GM10248 (cell line): ENCODE data around the gene TBX1.

Experiments used
- CTCF ChIA-PET: fragments of 300-600 bp; sonication (Branson Sonifier 250); formaldehyde crosslinking; extraction: SDS; loops from one replicate; lab custom pipeline; 2021; ENCODE audit warnings: antibody characterized with exemption; lab: Yijun Ruan, JAX
- POLR2A ChIA-PET: fragments of 350-650 bp; sonication (Branson Sonifier 250); formaldehyde crosslinking; extraction: SDS; loops from one replicate; lab custom pipeline; 2020; ENCODE audit warnings: antibody characterized with exemption; lab: Yijun Ruan, JAX
- DNase-seq: peaks from one replicate; pipeline ENCODE4 v3.0.0; 2012; ENCODE audit errors: extremely low spot score
- TF ChIP-seq, protein P1 (sequence below): IDR thresholded peaks from 2 replicates; pipeline ENCODE4 v1.5.1; 2012; ENCODE audit warnings: mild to moderate bottlenecking, low read depth; ENCODE audit errors: extremely low read depth, missing control alignments, control extremely low read depth

Gene TBX1

DNA sequence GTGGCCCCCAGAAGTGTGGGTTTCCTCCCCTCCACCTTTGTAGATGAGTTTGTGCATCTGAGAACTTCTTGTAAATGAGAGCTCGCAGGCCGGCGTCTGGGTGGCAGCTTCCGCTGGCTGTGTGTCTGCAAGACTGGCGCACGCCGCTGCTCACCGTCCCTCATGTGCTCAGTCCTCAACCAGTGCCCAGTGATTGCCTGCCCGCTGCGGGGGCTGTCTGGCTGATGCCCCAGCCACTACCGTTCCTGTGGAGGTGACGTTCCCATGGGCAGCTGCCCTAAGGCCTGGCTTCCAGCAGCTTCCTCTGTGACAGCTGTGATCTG, 8.8 kb downstream of the TBX1 start:
- TF ChIP-seq, protein P1, sequence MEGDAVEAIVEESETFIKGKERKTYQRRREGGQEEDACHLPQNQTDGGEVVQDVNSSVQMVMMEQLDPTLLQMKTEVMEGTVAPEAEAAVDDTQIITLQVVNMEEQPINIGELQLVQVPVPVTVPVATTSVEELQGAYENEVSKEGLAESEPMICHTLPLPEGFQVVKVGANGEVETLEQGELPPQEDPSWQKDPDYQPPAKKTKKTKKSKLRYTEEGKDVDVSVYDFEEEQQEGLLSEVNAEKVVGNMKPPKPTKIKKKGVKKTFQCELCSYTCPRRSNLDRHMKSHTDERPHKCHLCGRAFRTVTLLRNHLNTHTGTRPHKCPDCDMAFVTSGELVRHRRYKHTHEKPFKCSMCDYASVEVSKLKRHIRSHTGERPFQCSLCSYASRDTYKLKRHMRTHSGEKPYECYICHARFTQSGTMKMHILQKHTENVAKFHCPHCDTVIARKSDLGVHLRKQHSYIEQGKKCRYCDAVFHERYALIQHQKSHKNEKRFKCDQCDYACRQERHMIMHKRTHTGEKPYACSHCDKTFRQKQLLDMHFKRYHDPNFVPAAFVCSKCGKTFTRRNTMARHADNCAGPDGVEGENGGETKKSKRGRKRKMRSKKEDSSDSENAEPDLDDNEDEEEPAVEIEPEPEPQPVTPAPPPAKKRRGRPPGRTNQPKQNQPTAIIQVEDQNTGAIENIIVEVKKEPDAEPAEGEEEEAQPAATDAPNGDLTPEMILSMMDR = no peak
- no peak for DNase-seq
- CTCF ChIA-PET = interaction anchor here (0.7 to 2.5 kb wide), 3 partner anchors 13 to 141 kb away, joined by 3 to 12 read pairs (median 7); no protein-coding TSS in a partner anchor
- POLR2A ChIA-PET = no interaction called here

DNA sequence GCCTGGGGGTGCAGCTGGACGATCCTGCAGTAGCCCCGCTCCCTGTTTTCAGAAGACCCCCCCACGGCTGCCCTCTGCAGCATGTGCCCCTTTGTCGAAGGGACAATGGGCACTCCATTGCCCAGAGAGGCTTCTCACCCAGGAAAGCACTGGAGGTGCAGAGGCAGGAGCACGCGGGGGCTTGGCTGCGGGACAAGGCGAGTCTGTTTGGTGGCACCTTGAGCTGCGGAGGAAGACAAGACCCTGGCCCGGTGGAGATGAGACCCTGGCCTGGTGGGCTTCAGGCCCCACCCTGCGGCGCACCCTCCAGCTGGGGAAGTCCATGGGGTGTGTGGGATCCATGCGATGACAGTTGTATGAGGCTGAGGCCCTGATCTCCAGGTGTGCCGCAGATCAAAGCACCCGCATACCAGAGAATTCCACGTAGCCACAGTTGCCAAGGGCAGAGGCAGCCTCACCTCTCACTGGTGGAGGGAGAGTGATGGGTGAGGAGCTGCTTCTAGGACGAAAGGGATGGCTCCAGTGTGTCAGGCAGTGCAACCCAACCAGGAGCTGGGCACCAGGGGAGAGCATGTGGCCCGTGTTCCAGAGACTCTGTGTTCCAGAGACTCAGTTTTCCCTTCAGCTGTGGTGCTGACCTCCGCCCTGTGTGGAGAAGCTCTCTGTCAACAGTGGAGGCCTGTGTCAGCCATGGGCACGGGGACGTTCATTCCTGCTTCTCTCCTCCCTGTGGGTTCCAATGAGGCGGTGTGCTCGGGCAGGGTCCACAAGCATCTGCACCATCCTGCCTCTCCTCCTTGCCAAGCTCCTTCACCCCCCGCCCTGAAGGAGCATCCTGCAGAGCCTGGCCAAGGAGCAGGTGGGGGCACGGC, 10.0 kb downstream of the TBX1 start:
- CTCF ChIA-PET = interaction anchor here (1.9 to 2.5 kb wide), 3 partner anchors 9 to 40 kb away, joined by 6 to 12 read pairs (median 7); no protein-coding TSS in a partner anchor
- no peak for DNase-seq
- POLR2A ChIA-PET = no interaction called here
- TF ChIP-seq, protein P1 = no peak

DNA sequence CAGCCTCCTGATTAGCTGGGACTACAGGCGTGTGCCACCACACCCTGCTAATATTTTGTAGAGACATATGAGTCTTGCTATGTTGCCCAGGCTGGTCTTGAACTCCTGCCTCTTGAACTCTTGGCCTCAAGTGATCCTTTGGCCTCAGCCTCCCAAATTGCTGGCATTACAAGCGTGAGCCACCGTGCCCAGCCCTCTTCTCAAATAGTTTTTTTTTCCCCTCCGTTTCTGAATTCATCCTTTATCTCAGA, 11.8 kb downstream of the TBX1 start:
- CTCF ChIA-PET = interaction anchor here (1.8 to 2.8 kb wide), 3 partner anchors 8 to 138 kb away, joined by 4 to 10 read pairs (median 7); no protein-coding TSS in a partner anchor
- TF ChIP-seq, protein P1 = no peak
- POLR2A ChIA-PET = no interaction called here
- DNase-seq = no peak

DNA sequence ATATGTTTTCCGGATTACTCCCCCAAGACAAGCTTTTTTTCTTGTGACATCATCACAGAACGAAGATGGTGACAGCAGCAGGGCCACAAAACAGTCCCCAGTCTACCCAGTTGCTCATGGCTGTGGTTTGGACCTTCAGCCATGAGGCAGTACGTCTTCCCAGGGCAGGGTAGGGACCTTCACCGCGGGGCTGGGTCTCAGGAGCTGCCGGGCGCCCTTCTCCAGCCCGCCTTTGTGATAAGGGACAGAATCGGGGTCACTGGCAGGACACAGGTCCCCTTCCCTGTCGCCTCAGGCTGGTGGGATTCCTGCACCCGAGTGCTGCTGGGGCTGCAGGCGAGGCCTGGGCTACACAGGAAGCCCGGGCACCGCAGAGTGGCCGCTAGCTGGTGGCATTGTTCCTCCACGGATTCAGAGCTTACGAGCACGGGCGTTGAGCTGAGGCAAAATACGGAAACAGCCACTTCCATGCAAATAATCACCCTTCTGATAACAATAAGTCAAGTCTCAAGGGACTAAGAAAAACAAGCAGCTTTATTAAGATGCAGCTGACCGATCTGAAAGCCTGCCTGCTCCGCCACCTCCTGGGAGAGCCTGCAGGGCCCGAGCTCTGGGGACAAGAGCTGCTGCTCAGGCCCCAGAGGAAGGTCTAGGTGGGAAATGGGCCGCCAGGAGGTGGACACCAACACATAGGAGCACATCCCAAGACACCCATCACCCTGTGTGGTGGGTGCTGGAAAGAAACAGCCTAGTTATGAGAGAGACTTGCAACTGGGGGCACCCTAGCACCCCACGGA, 12.3 kb downstream of the TBX1 start:
- no peak for DNase-seq
- ChIA-PET POLR2A (interaction anchor here (0.6 kb wide), 1 partner anchor 645 kb away, joined by 3 read pairs; no protein-coding TSS in a partner anchor), CTCF (interaction anchor here (0.7 to 2.8 kb wide), 8 partner anchors 9 to 181 kb away, joined by 3 to 10 read pairs (median 5); partner anchors contain the start of gene GP1BB)
- TF ChIP-seq, protein P1 = no peak

DNA sequence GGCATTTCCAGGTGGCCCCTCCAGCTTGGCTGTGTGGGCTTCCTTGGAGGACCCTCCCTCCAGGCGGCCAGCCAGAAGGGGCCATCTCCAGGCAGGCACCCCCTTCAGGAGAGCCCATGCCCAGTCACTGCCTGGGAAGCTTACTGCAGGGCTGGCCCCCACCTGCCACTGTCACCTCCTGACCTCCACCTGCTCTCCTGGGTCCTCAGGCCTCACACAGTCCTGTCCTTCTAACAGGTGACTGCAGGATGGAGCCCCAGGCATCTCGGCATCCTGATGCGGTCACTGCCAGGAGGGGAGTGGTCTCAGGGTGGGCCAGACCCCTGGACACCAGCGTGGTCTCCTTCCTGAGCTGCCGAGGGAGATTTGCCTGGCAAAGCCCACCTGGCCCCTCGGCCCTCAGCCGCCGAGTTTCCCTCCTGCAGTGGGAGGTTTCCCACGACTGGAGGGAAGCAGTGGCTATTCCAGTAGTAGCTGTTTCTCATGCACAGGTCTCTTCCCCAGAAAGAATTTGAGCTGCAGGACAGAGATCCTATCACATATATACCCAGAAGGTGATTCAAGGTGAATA, 13.0 kb downstream of the TBX1 start:
- CTCF ChIA-PET = interaction anchor here (0.7 to 2.8 kb wide), 8 partner anchors 10 to 180 kb away, joined by 3 to 10 read pairs (median 5); partner anchors contain the start of gene GP1BB
- TF ChIP-seq, protein P1 = no peak
- no peak for DNase-seq
- POLR2A ChIA-PET = interaction anchor here (0.6 kb wide), 1 partner anchor 645 kb away, joined by 3 read pairs; no protein-coding TSS in a partner anchor

DNA sequence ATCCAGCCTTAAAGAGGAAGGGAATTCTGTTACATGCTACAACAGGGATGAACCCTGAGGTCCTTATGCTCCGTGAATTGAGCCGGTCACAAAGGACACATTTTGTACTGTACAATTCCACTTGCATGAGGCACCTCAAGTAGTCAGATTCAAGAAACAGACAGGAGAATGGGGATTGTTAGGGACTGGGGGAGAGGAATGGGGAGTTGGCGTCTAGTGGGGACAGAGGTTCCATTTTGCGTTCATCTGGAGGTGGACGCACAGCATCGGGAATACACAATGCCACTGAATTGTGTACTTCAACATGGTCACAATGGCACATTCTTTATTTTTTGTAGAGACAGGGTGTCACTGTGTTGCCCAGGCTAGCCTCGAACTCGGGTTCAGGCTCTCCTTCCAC, 14.1 kb downstream of the TBX1 start:
- TF ChIP-seq, protein P1 = no peak
- POLR2A ChIA-PET = no interaction called here
- CTCF ChIA-PET = no interaction called here
- no peak for DNase-seq
